IPS-18c (cell line): ENCODE results near the gene PARVB.

Source experiments
- H3K4me3 ChIP-seq: 2 replicates; pipeline ENCODE4 v1.7.0; 2013; ENCODE audit warnings: low read depth, mild to moderate bottlenecking, low read length, moderate library complexity; ENCODE audit not compliant: insufficient read depth
- H3K9me3 ChIP-seq: one replicate; pipeline ENCODE4 v1.6.1; 2013; ENCODE audit warnings: mild to moderate bottlenecking, low read length, moderate library complexity; ENCODE audit not compliant: control insufficient read depth, insufficient read depth

The PARVB gene

GRCh38 chr22:44019416-44019815 is 4.7 kb upstream of the PARVB start:
- no peak overlapping the region for H3K4me3 ChIP-seq
- no peaks in the 10 kb centered on the region for H3K9me3 ChIP-seq

GRCh38 chr22:44019846-44020245 is 4.3 kb upstream of the PARVB start:
- H3K4me3 ChIP-seq: no peak overlapping the region
- no peaks in the 10 kb centered on the region for H3K9me3 ChIP-seq

GRCh38 chr22:44020981-44021380 is 3.1 kb upstream of the PARVB start:
- H3K9me3 ChIP-seq: no peaks in the 10 kb centered on the region
- H3K4me3 ChIP-seq: no peak overlapping the region

- peak overlapping the region; percentile 74 for H3K4me3 ChIP-seq
- H3K9me3 ChIP-seq: no peaks in the 10 kb centered on the region
These were observed 456 bp upstream of the PARVB start for GRCh38 chr22:44023404-44024287.

GRCh38 chr22:44025171-44026065 is 1.3 kb downstream of the PARVB start:
- no peak overlapping the region for H3K4me3 ChIP-seq
- H3K9me3 ChIP-seq: no peaks in the 10 kb centered on the region

- H3K4me3 ChIP-seq: no peak overlapping the region
- no peaks in the 10 kb centered on the region for H3K9me3 ChIP-seq
These were observed 2.0 kb downstream of the PARVB start for GRCh38 chr22:44026066-44026629.

- Histone ChIP-seq H3K9me3 (no peaks in the 10 kb centered on the region), H3K4me3 (no peak overlapping the region)
These were observed 2.8 kb downstream of the PARVB start for GRCh38 chr22:44026630-44027511.

- H3K4me3 ChIP-seq: no peak overlapping the region
- H3K9me3 ChIP-seq: no peaks in the 10 kb centered on the region
These were observed 4.0 kb downstream of the PARVB start for GRCh38 chr22:44028091-44028490.

GRCh38 chr22:44029069-44029468 is 5.0 kb downstream of the PARVB start:
- Histone ChIP-seq H3K4me3 (no peak overlapping the region), H3K9me3 (no peaks in the 10 kb centered on the region)

GRCh38 chr22:44030051-44030701 is 6.1 kb downstream of the PARVB start:
- no peaks in the 10 kb centered on the region for H3K9me3 ChIP-seq
- no peak overlapping the region for H3K4me3 ChIP-seq

GRCh38 chr22:44030702-44031082 is 6.6 kb downstream of the PARVB start:
- Histone ChIP-seq H3K4me3 (no peak overlapping the region), H3K9me3 (no peaks in the 10 kb centered on the region)

GRCh38 chr22:44031158-44031952 is 7.3 kb downstream of the PARVB start:
- H3K4me3 ChIP-seq: no peak overlapping the region
- H3K9me3 ChIP-seq: no peaks in the 10 kb centered on the region

- Histone ChIP-seq H3K9me3 (no peaks in the 10 kb centered on the region), H3K4me3 (no peak overlapping the region)
These were observed 8.1 kb downstream of the PARVB start for GRCh38 chr22:44032126-44032730.

GRCh38 chr22:44033287-44033686 is 9.2 kb downstream of the PARVB start:
- H3K9me3 ChIP-seq: no peaks in the 10 kb centered on the region
- H3K4me3 ChIP-seq: no peak overlapping the region

GRCh38 chr22:44033694-44034093 is 9.6 kb downstream of the PARVB start:
- no peaks in the 10 kb centered on the region for H3K9me3 ChIP-seq
- H3K4me3 ChIP-seq: no peak overlapping the region
